ENCODE data around the gene ADARB2. TPM values are rescaled to one million over a fixed set of nuclear protein-coding genes. Genes with fewer than 3 reads are reported as not detected.
A peak's percentile ranks its signal among the peaks of the same experiment; 100 is the strongest.

ADARB2 gene
- total RNA-seq (2013; cell fraction: nucleolus; rRNA removed) = 64.4 and 79.9 TPM in 2 replicates
- total RNA-seq (2014; rRNA removed) = 1.2 and 1.7 TPM in 2 replicates
- 0.60 and 0.81 TPM in 2 replicates for total RNA-seq (2014; rRNA removed; fragmentation: Illumina TruSeq; extraction: Trizol)
- total RNA-seq (2021) = 3.1 and 4.1 TPM in 2 replicates
- 0.26 TPM for polyA plus RNA-seq (2011; ENCODE audit: low read depth)
- 1.5 and 3.2 TPM in 2 replicates for polyA plus RNA-seq (2011; rRNA removed)
- polyA plus RNA-seq (2011; cell fraction: cytosol; rRNA removed) = 3.4 and 5.2 TPM in 2 replicates
- polyA plus RNA-seq (2011; cell fraction: nucleus; rRNA removed) = 41.2 and 48.3 TPM in 2 replicates
- polyA plus RNA-seq (2012) = 1.0 and 1.2 TPM in 2 replicates
- 0.57 and 0.67 TPM in 2 replicates for polyA plus RNA-seq (2014; fragmentation: Illumina TruSeq; extraction: Trizol)
- under 1 TPM; 0.02 to 0.04 TPM for polyA plus RNA-seq (2014; fragmentation: Nextera tagmentation; extraction: Ambion mirVana)
- polyA plus RNA-seq (2014; rRNA removed) = 2.2 and 2.7 TPM in 2 replicates
- under 1 TPM; 0.43 to 0.71 TPM for polyA plus RNA-seq (2016; fragmentation: Nextera tagmentation; extraction: Ambion mirVana)
- 2.4 and 7.1 TPM in 2 replicates for polyA minus RNA-seq (2011; rRNA and poly(A)+ RNA removed)
- 1.9 and 3.1 TPM in 2 replicates for polyA minus RNA-seq (2011; cell fraction: cytosol; rRNA and poly(A)+ RNA removed)
- polyA minus RNA-seq (2011; cell fraction: nucleus; rRNA and poly(A)+ RNA removed) = 14.9 and 22.1 TPM in 2 replicates
- percentile 81 among the genes with signal in this experiment for Bru-seq, nascent RNA
- percentile 90 among the genes with signal in this experiment for BruChase-seq, experiment 1, labeled RNA remaining after a 6-hour chase
- percentile 90 among the genes with signal in this experiment for BruChase-seq, experiment 2, labeled RNA remaining after a 2-hour chase
- long read RNA-seq, experiment 1, partial matches to known transcripts = 0 of 3 reads
- long read RNA-seq, experiment 1, other reads (novel, unspliced or antisense) = 3 of 3 reads
- long read RNA-seq, experiment 2, partial matches to known transcripts = 0 of 12 reads
- long read RNA-seq, experiment 2, other reads (novel, unspliced or antisense) = 12 of 12 reads

DNA sequence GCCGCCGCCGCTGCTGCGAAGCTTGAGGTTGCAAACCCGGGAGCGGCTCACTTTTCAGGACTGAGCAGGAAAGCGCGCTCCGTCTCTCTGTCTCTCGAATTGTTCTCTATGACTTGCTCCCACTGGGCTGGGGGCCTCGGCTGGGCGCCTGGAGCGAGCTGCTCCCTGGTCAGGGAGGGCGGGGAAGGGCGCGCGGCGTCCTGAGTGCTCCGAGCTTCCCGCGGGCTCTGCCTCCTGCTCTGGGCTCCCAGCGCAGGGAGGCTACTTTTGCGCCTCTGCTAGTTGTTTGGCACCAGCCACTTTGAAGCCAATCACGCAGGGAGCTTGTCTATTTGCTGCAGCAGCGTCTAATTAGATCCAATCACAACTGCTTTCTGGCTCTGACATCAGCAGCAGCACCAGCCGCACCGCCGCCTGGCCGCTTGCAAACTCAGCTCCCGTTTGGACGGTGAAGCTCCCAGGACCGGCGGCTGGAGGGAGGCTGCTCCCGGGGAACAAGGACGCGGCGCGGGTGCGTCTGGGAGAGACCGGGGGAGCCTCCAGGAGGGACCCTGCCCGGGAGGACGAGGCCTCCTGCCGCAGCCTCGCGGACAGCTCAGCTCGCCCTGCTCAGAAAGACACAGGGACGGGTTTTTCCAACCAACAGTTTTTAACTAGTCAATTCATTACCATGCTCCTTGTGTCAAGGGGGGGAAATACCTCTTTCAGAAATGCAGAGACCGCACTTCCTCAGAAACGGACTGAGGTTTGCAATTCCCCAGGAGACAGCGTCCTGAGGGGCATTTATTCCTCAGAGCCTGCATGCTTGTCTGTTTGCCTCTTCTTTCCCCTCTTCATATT, at the start of gene ADARB2:
Gene ADARB2 (minus strand): TSS at position 304 of the 840 bp plus-strand sequence.
- intact Hi-C loops (cut with micrococcal nuclease; ENCODE audit: unreplicated experiment) = loop anchor here (2.0 to 10.0 kb wide), 3 partner anchors 23 to 253 kb away; no protein-coding TSS in a partner anchor
- ChIA-PET CTCF (interaction anchor here (0.6 to 5.5 kb wide), 9 partner anchors 10 to 317 kb away, joined by 3 to 54 read pairs (median 3); no protein-coding TSS in a partner anchor), SMC1A (ENCODE audit: uncharacterized antibody, unreplicated experiment) (interaction anchor here (0.6 to 13.0 kb wide), 26 partner anchors 8 to 1211 kb away, joined by 3 to 214 read pairs (median 5); no protein-coding TSS in a partner anchor), RAD21 (ENCODE audit: unreplicated experiment) (interaction anchor here (0.9 to 4.9 kb wide), 19 partner anchors 8 to 1211 kb away, joined by 3 to 48 read pairs (median 6); no protein-coding TSS in a partner anchor), POLR2A (interaction anchor here (0.6 to 3.3 kb wide), 13 partner anchors 8 to 282 kb away, joined by 3 to 39 read pairs (median 4); no protein-coding TSS in a partner anchor)
- Histone ChIP-seq H4K20me1 (ENCODE audit: control insufficient read depth, insufficient read depth) (no peaks in the 10 kb centered on the region), H3K79me2 (ENCODE audit: control insufficient read depth, insufficient read depth, low read length) (peaks cover 44% of the 10 kb centered on the region), H3K27me3 (replicated peaks in 1 of 2; ENCODE audit: control insufficient read depth in 2 of 2, insufficient read depth in 2 of 2, low read length in 1 of 2) (no peaks in the 10 kb centered on the region), H3K9ac (ENCODE audit: control insufficient read depth, insufficient read depth, low read length) (peak within 1 kb of the TSS; percentile 72), H2AFZ (ENCODE audit: control insufficient read depth, low read depth, low read length) (peak within 1 kb of the TSS; percentile 77), H3K4me2 (ENCODE audit: control insufficient read depth, insufficient read depth) (peak within 1 kb of the TSS; percentile 77), H3K36me3 (ENCODE audit: control insufficient read depth in 2 of 2, insufficient read depth in 2 of 2, low read length in 1 of 2) (no peaks in the 10 kb centered on the region), H3K9me3 (replicated peaks; ENCODE audit: control insufficient read depth, insufficient read depth, low read length) (no peaks in the 10 kb centered on the region), H3K27ac (ENCODE audit: control insufficient read depth, insufficient read depth) (peak within 1 kb of the TSS; percentile 76), H3K4me3 (peak within 1 kb of the TSS; percentile 69), H3K4me1 (ENCODE audit: control insufficient read depth, insufficient read depth, low read length) (peaks cover 21% of the 10 kb centered on the region)
- no peak for FAIRE-seq
- peak; percentile 84 for ATAC-seq
- BruUV-seq (replicated peaks) = no TSS peak
- in situ Hi-C loops (cut with MboI) = no loop called here
- 4% methylated on average over 50 of the region's 50 CpGs for WGBS (ENCODE audit: insufficient coverage, insufficient replicate concordance, low lambda C conversion rate, missing lambda C conversion rate)
- DNase-seq (ENCODE audit: low read depth, low spot score) = peak; percentile 53
- TF ChIP-seq PAX5 (IDR thresholded peaks at IDR 0.05; ENCODE audit: borderline replicate concordance, low read depth, low read length) (peak; percentile 66; the same call in 1 of the 2 replicates), POLR2AphosphoS5 (IDR thresholded peaks at IDR 0.05; ENCODE audit: low read length) (peak; percentile 94), ZNF24 (IDR thresholded peaks at IDR 0.05) (0 out of 2 replicates have a peak, but pooled peaks have one; percentile 25), RAD51 (IDR thresholded peaks at IDR 0.05) (no peak), SMAD5 (IDR thresholded peaks at IDR 0.05; ENCODE audit: low read depth) (peak; percentile 68; the same call in 1 of the 2 replicates), MLLT1 (IDR thresholded peaks at IDR 0.05) (0 out of 2 replicates have a peak, but pooled peaks have one; percentile 50), MYB (IDR thresholded peaks at IDR 0.05; ENCODE audit: borderline replicate concordance, low read depth, low read length) (peak; percentile 48; the same call in 1 of the 2 replicates)
- TF ChIP-seq, protein P1, sequence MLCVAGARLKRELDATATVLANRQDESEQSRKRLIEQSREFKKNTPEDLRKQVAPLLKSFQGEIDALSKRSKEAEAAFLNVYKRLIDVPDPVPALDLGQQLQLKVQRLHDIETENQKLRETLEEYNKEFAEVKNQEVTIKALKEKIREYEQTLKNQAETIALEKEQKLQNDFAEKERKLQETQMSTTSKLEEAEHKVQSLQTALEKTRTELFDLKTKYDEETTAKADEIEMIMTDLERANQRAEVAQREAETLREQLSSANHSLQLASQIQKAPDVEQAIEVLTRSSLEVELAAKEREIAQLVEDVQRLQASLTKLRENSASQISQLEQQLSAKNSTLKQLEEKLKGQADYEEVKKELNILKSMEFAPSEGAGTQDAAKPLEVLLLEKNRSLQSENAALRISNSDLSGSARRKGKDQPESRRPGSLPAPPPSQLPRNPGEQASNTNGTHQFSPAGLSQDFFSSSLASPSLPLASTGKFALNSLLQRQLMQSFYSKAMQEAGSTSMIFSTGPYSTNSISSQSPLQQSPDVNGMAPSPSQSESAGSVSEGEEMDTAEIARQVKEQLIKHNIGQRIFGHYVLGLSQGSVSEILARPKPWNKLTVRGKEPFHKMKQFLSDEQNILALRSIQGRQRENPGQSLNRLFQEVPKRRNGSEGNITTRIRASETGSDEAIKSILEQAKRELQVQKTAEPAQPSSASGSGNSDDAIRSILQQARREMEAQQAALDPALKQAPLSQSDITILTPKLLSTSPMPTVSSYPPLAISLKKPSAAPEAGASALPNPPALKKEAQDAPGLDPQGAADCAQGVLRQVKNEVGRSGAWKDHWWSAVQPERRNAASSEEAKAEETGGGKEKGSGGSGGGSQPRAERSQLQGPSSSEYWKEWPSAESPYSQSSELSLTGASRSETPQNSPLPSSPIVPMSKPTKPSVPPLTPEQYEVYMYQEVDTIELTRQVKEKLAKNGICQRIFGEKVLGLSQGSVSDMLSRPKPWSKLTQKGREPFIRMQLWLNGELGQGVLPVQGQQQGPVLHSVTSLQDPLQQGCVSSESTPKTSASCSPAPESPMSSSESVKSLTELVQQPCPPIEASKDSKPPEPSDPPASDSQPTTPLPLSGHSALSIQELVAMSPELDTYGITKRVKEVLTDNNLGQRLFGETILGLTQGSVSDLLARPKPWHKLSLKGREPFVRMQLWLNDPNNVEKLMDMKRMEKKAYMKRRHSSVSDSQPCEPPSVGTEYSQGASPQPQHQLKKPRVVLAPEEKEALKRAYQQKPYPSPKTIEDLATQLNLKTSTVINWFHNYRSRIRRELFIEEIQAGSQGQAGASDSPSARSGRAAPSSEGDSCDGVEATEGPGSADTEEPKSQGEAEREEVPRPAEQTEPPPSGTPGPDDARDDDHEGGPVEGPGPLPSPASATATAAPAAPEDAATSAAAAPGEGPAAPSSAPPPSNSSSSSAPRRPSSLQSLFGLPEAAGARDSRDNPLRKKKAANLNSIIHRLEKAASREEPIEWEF (IDR thresholded peaks at IDR 0.05; ENCODE audit: insufficient replicate concordance, low read depth, low read length) = peak; percentile 85
- TF ChIP-seq, protein P2, sequence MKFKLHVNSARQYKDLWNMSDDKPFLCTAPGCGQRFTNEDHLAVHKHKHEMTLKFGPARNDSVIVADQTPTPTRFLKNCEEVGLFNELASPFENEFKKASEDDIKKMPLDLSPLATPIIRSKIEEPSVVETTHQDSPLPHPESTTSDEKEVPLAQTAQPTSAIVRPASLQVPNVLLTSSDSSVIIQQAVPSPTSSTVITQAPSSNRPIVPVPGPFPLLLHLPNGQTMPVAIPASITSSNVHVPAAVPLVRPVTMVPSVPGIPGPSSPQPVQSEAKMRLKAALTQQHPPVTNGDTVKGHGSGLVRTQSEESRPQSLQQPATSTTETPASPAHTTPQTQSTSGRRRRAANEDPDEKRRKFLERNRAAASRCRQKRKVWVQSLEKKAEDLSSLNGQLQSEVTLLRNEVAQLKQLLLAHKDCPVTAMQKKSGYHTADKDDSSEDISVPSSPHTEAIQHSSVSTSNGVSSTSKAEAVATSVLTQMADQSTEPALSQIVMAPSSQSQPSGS (IDR thresholded peaks at IDR 0.05; ENCODE audit: low read length) = peak; percentile 48; the same call in 1 of the 2 replicates

Measured in GM12878 (cell line).